SK-N-SH treated with all-trans-retinoic acid at 6 μM for 48 hours (cell line): ENCODE measurements around the gene SLC17A5.

Source experiments
- CREB5 ChIP-seq: fragments of 250-450 bp; sonication (Bioruptor Pico); IDR thresholded peaks from 2 replicates; pipeline ENCODE4 v1.5.1; 2020; ENCODE audit warnings: low read depth, mild to moderate bottlenecking, moderate library complexity
- ESRRG ChIP-seq: fragments of 250-450 bp; sonication (Bioruptor Pico); IDR thresholded peaks from 2 replicates; pipeline ENCODE4 v1.6.1; 2021; ENCODE audit warnings: mild to moderate bottlenecking
- GLIS3 ChIP-seq: fragments of 250-450 bp; sonication (Bioruptor Pico); IDR thresholded peaks from 2 replicates; pipeline ENCODE4 v1.5.0; 2020; ENCODE audit warnings: mild to moderate bottlenecking, moderate library complexity
- ISL1 ChIP-seq: fragments of 250-450 bp; sonication (Bioruptor Pico); IDR thresholded peaks from 2 replicates; pipeline ENCODE4 v2.1.2; 2022; ENCODE audit warnings: mild to moderate bottlenecking, moderate library complexity
- PATZ1 ChIP-seq: fragments of 250-450 bp; sonication (Bioruptor Pico); IDR thresholded peaks from 2 replicates; pipeline ENCODE4 v1.8.0; 2020; ENCODE audit warnings: mild to moderate bottlenecking, moderate library complexity, borderline replicate concordance
- PPARA ChIP-seq: fragments of 250-450 bp; sonication (Bioruptor Pico); IDR thresholded peaks from 2 replicates; pipeline ENCODE4 v1.5.0; 2020; ENCODE audit warnings: mild to moderate bottlenecking, borderline replicate concordance
- RARB ChIP-seq: fragments of 250-450 bp; sonication (Bioruptor Pico); IDR thresholded peaks from 2 replicates; pipeline ENCODE4 v1.8.0; 2021; ENCODE audit warnings: mild to moderate bottlenecking, moderate library complexity
- TCF4 ChIP-seq: fragments of 250-450 bp; sonication (Bioruptor Pico); IDR thresholded peaks from 2 replicates; pipeline ENCODE4 v1.8.0; 2021; ENCODE audit warnings: mild to moderate bottlenecking, moderate library complexity, borderline replicate concordance
- TSHZ2 ChIP-seq: fragments of 250-450 bp; sonication (Bioruptor Pico); IDR thresholded peaks from 2 replicates; pipeline ENCODE4 v1.5.0; 2020; ENCODE audit warnings: mild to moderate bottlenecking, moderate library complexity
- ZFP3 ChIP-seq: fragments of 250-450 bp; sonication (Bioruptor Pico); IDR thresholded peaks from 2 replicates; pipeline ENCODE4 v1.5.0; 2020; ENCODE audit warnings: mild to moderate bottlenecking, moderate library complexity
- ZFP30 ChIP-seq: fragments of 450-650 bp; formaldehyde crosslinking; IDR thresholded peaks from 2 replicates; pipeline ENCODE4 v1.5.0; 2022; ENCODE audit warnings: mild to moderate bottlenecking, moderate library complexity
- ZNF8 ChIP-seq: fragments of 450-650 bp; formaldehyde crosslinking; IDR thresholded peaks from 2 replicates; pipeline ENCODE4 v1.5.0; 2020; ENCODE audit warnings: mild to moderate bottlenecking, moderate library complexity
- TF ChIP-seq, protein P1 (sequence below): fragments of 250-450 bp; sonication (Bioruptor Pico); IDR thresholded peaks from 2 replicates; pipeline ENCODE4 v1.5.1; 2021; ENCODE audit warnings: mild to moderate bottlenecking, moderate library complexity

DNA sequence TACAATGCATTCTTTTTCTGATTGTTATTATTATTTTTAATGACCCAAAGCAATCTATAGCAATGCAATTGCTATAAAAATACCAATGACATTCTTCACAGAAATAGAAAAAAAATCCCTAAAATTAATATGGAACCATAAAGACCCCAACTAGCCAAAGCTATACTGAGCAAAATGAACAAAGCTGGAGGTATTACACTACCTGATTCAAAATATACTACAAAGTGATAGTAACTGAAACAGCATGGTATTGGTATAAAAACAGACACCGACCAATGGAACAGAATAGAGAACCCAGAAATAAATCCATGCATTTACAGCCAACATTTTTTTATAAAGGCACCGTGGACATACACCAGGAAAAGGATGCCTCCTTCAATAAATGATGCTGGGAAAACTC lies 72.5 kb downstream of the SLC17A5 start:
- TF ChIP-seq ZFP30 (CRISPR knock-in tag) (no peak), TSHZ2 (CRISPR knock-in tag) (no peak), PATZ1 (CRISPR knock-in tag) (no peak), PPARA (CRISPR knock-in tag) (no peak), GLIS3 (CRISPR knock-in tag) (no peak), ZFP3 (CRISPR knock-in tag) (no peak), ISL1 (CRISPR knock-in tag) (no peak), TCF4 (CRISPR knock-in tag) (no peak), ZNF8 (no peak), RARB (CRISPR knock-in tag) (no peak), CREB5 (CRISPR knock-in tag) (no peak), ESRRG (CRISPR knock-in tag) (no peak)
- TF ChIP-seq, protein P1, sequence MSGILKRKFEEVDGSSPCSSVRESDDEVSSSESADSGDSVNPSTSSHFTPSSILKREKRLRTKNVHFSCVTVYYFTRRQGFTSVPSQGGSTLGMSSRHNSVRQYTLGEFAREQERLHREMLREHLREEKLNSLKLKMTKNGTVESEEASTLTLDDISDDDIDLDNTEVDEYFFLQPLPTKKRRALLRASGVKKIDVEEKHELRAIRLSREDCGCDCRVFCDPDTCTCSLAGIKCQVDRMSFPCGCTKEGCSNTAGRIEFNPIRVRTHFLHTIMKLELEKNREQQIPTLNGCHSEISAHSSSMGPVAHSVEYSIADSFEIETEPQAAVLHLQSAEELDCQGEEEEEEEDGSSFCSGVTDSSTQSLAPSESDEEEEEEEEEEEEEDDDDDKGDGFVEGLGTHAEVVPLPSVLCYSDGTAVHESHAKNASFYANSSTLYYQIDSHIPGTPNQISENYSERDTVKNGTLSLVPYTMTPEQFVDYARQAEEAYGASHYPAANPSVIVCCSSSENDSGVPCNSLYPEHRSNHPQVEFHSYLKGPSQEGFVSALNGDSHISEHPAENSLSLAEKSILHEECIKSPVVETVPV (CRISPR knock-in tag) = no peak
